Measurements from ENCODE around the gene SNX19. TPM values are rescaled to one million over a fixed set of nuclear protein-coding genes. Genes with fewer than 3 reads are reported as not detected.

SNX19 gene
- polyA plus RNA-seq, 1 donor from 2014 or later: 20.8 TPM

DNA sequence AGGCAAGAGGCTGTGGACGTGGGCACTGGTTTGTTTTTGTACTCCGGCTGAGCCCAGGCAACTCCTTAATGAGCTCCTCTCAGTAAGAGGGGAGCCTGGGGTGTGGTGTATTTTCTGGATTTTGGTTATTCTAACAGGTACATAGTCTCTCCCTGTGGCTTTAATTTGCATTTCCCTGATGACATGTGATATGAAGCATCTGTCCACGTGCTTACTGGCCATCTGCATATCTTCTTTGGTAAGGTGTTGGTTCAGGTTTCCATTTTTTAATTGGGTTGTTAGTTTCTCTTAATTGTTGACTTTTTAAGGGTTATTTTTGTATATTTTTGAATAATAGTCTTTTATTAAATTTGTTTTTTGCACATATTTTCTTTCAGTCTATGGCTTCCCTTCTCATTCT, 30.8 kb upstream of the SNX19 start:
- Histone ChIP-seq H3K27ac (ENCODE audit: low read length) (no peak overlapping the region), H3K4me3 (ENCODE audit: low read length) (no peak overlapping the region), H3K4me2 (ENCODE audit: low read length) (no peak overlapping the region), H3K9me3 (ENCODE audit: low read length) (no peaks in the 10 kb centered on the region), H3K79me2 (replicated peaks; ENCODE audit: insufficient read depth, low read length) (no peaks in the 10 kb centered on the region), H2AFZ (ENCODE audit: low read depth, low read length) (no peak overlapping the region), H3K36me3 (ENCODE audit: insufficient read depth, low read length) (no peaks in the 10 kb centered on the region), H3K27me3 (ENCODE audit: insufficient read depth, low read depth, low read length) (no peaks in the 10 kb centered on the region), H4K20me1 (ENCODE audit: insufficient read depth) (no peaks in the 10 kb centered on the region), H3F3A (ENCODE audit: insufficient read depth, low read length, poor library complexity, severe bottlenecking) (no peaks in the 10 kb centered on the region), H3K9ac (ENCODE audit: low read length) (no peak overlapping the region), H3K9me2 (ENCODE audit: insufficient read depth, low read length) (no peaks in the 10 kb centered on the region)
- no peak for TF ChIP-seq SMC3 (conservative IDR thresholded peaks at IDR 0.05; ENCODE audit: poor library complexity)
- TF ChIP-seq RAD21 (conservative IDR thresholded peaks at IDR 0.05): no peak
- TF ChIP-seq MXI1 (conservative IDR thresholded peaks at IDR 0.05; ENCODE audit: poor library complexity, severe bottlenecking): no peak
- TF ChIP-seq, protein P1, sequence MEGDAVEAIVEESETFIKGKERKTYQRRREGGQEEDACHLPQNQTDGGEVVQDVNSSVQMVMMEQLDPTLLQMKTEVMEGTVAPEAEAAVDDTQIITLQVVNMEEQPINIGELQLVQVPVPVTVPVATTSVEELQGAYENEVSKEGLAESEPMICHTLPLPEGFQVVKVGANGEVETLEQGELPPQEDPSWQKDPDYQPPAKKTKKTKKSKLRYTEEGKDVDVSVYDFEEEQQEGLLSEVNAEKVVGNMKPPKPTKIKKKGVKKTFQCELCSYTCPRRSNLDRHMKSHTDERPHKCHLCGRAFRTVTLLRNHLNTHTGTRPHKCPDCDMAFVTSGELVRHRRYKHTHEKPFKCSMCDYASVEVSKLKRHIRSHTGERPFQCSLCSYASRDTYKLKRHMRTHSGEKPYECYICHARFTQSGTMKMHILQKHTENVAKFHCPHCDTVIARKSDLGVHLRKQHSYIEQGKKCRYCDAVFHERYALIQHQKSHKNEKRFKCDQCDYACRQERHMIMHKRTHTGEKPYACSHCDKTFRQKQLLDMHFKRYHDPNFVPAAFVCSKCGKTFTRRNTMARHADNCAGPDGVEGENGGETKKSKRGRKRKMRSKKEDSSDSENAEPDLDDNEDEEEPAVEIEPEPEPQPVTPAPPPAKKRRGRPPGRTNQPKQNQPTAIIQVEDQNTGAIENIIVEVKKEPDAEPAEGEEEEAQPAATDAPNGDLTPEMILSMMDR (IDR thresholded peaks at IDR 0.05; ENCODE audit: poor library complexity, severe bottlenecking): no peak
- no peak for TF ChIP-seq EP300 (conservative IDR thresholded peaks at IDR 0.05; ENCODE audit: poor library complexity, severe bottlenecking)
- TF ChIP-seq EZH2 (IDR thresholded peaks at IDR 0.05; ENCODE audit: borderline replicate concordance, insufficient read depth, low read length, poor library complexity, severe bottlenecking): no peak
- no peak for TF ChIP-seq POLR2AphosphoS5 (IDR thresholded peaks at IDR 0.05)

DNA sequence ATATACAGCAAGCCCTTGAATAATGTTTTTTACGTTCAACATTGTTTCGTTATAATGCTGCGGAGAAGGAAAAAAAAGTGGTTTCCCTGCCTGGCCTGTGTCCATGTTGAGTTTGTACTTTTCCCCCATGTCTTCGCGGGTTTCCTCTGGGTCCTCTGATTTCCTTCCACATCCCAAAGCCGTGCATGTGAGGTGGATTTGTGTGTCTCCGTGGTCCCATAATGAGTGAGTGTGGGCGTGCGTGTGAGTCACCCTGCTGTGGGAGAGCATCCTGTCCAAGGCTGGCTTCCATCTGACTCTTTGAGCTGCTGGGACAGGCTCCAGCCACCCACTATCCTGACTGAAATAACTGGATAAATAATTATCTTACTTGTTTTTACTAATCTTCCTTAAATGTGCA, 29.6 kb upstream of the SNX19 start:
- no peak overlapping the region for H2AFZ ChIP-seq (ENCODE audit: low read depth, low read length)
- TF ChIP-seq SMC3 (conservative IDR thresholded peaks at IDR 0.05; ENCODE audit: poor library complexity) (no peak), MXI1 (conservative IDR thresholded peaks at IDR 0.05; ENCODE audit: poor library complexity, severe bottlenecking) (no peak), RAD21 (conservative IDR thresholded peaks at IDR 0.05) (no peak), EZH2 (IDR thresholded peaks at IDR 0.05; ENCODE audit: borderline replicate concordance, insufficient read depth, low read length, poor library complexity, severe bottlenecking) (no peak), POLR2AphosphoS5 (IDR thresholded peaks at IDR 0.05) (no peak), EP300 (conservative IDR thresholded peaks at IDR 0.05; ENCODE audit: poor library complexity, severe bottlenecking) (no peak), TAF1 (IDR thresholded peaks at IDR 0.05; ENCODE audit: low read depth) (no peak)
- TF ChIP-seq, protein P2, sequence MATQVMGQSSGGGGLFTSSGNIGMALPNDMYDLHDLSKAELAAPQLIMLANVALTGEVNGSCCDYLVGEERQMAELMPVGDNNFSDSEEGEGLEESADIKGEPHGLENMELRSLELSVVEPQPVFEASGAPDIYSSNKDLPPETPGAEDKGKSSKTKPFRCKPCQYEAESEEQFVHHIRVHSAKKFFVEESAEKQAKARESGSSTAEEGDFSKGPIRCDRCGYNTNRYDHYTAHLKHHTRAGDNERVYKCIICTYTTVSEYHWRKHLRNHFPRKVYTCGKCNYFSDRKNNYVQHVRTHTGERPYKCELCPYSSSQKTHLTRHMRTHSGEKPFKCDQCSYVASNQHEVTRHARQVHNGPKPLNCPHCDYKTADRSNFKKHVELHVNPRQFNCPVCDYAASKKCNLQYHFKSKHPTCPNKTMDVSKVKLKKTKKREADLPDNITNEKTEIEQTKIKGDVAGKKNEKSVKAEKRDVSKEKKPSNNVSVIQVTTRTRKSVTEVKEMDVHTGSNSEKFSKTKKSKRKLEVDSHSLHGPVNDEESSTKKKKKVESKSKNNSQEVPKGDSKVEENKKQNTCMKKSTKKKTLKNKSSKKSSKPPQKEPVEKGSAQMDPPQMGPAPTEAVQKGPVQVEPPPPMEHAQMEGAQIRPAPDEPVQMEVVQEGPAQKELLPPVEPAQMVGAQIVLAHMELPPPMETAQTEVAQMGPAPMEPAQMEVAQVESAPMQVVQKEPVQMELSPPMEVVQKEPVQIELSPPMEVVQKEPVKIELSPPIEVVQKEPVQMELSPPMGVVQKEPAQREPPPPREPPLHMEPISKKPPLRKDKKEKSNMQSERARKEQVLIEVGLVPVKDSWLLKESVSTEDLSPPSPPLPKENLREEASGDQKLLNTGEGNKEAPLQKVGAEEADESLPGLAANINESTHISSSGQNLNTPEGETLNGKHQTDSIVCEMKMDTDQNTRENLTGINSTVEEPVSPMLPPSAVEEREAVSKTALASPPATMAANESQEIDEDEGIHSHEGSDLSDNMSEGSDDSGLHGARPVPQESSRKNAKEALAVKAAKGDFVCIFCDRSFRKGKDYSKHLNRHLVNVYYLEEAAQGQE (IDR thresholded peaks at IDR 0.05; ENCODE audit: borderline replicate concordance): no peak
- TF ChIP-seq, protein P1 (IDR thresholded peaks at IDR 0.05; ENCODE audit: poor library complexity, severe bottlenecking): no peak

More for the DNA sequence above, 29.6 kb upstream of the SNX19 start:
- Histone ChIP-seq H3K9me2 (ENCODE audit: insufficient read depth, low read length) (no peaks in the 10 kb centered on the region), H4K20me1 (ENCODE audit: insufficient read depth) (no peaks in the 10 kb centered on the region), H3K4me3 (ENCODE audit: low read length) (no peak overlapping the region), H3K27ac (ENCODE audit: low read length) (no peak overlapping the region), H3K36me3 (ENCODE audit: insufficient read depth, low read length) (no peaks in the 10 kb centered on the region), H3K79me2 (replicated peaks; ENCODE audit: insufficient read depth, low read length) (no peaks in the 10 kb centered on the region), H3K9ac (ENCODE audit: low read length) (no peak overlapping the region), H3K4me2 (ENCODE audit: low read length) (no peak overlapping the region), H3K9me3 (ENCODE audit: low read length) (no peaks in the 10 kb centered on the region), H3K27me3 (ENCODE audit: insufficient read depth, low read depth, low read length) (no peaks in the 10 kb centered on the region), H3F3A (ENCODE audit: insufficient read depth, low read length, poor library complexity, severe bottlenecking) (no peaks in the 10 kb centered on the region)
